ENCODE results near the gene TCF12. TPM values are rescaled to one million over a fixed set of nuclear protein-coding genes. Genes with fewer than 3 reads are reported as not detected.

TCF12 gene
- polyA plus RNA-seq, 1 donor (not counting 4 experiments of a cell fraction or from before 2014, with no cell fraction given) = 48.3 TPM

DNA sequence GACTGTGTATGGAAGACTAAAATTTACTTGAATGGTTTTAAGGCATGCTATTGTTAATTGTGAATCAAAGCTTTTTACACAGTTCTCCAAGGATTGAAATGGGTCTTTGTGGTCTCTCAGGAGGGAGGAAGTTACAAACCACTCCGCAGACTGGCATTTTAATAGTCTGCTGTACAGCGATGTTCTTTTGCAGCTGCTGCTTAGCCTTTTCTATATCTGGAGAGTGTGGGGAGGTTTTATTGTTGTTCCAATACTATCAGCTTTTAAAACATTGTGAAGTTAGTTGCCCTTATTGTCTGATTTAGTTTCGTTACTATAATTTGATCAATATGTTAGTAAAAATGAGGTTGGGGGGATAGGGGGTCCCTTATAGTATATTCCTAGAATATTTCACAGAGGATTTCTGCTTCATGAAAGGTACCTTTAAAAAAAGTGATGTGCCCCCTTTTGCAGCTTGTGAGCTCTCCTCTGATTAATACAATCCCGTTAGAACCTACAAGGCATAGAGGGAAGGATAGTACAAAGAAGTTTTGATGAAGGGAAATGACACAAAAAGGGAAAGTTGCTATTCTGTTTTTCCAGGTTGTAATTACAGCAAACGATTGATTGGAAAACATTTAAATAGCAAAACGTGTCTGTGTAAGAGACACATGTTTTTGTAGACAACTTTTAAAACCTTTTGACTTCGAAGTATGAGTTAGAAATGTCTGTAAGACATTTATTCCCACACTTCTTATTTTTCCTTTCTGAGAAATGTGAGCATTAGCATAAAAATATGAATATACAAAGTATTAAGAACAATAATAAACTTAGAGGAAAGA lies 299.5 kb downstream of the TCF12 start:
- Histone ChIP-seq H3K4me2 (ENCODE audit: control insufficient read depth, extremely low read depth, insufficient read depth, low read depth, low read length) (no peak overlapping the region), H3K27me3 (ENCODE audit: control insufficient read depth, extremely low read depth, insufficient read depth, low read length) (no peaks in the 10 kb centered on the region), H3K36me3 (ENCODE audit: control insufficient read depth in 2 of 2, extremely low read depth in 1 of 2, insufficient read depth in 2 of 2, low read length in 2 of 2) (no peaks in the 10 kb centered on the region), H3K4me1 (ENCODE audit: control insufficient read depth, extremely low read depth, insufficient read depth, low read length) (peaks cover 10% of the 10 kb centered on the region), H4K20me1 (ENCODE audit: control insufficient read depth, extremely low read depth, insufficient read depth, low read length) (no peaks in the 10 kb centered on the region), H3K79me2 (ENCODE audit: control insufficient read depth, insufficient read depth, low read length) (peaks cover 7% of the 10 kb centered on the region), H2AFZ (ENCODE audit: control insufficient read depth, low read length) (no peak overlapping the region), H3K9ac (ENCODE audit: control insufficient read depth, extremely low read depth, insufficient read depth, low read length) (no peak overlapping the region), H3K27ac (ENCODE audit: control insufficient read depth, insufficient read depth, low read length) (no peak overlapping the region), H3K9me1 (ENCODE audit: control insufficient read depth, extremely low read depth, insufficient read depth, low read length) (no peaks in the 10 kb centered on the region), H3K9me3 (ENCODE audit: control insufficient read depth, low read depth, low read length) (no peaks in the 10 kb centered on the region), H3K4me3 (ENCODE audit: control insufficient read depth in 2 of 3, extremely low read depth in 1 of 3, insufficient read depth in 2 of 3, low read depth in 1 of 3, low read length in 3 of 3) (no peak overlapping the region)
- no peak for FAIRE-seq
- dilution Hi-C loops (cut with MboI; ENCODE audit: extremely low pct_ligation_motif_present, low sequenced_read_pairs) = no loop called here
- TF ChIP-seq EZH2 (IDR thresholded peaks at IDR 0.05; ENCODE audit: low read length) = no peak
- TF ChIP-seq, protein P1, sequence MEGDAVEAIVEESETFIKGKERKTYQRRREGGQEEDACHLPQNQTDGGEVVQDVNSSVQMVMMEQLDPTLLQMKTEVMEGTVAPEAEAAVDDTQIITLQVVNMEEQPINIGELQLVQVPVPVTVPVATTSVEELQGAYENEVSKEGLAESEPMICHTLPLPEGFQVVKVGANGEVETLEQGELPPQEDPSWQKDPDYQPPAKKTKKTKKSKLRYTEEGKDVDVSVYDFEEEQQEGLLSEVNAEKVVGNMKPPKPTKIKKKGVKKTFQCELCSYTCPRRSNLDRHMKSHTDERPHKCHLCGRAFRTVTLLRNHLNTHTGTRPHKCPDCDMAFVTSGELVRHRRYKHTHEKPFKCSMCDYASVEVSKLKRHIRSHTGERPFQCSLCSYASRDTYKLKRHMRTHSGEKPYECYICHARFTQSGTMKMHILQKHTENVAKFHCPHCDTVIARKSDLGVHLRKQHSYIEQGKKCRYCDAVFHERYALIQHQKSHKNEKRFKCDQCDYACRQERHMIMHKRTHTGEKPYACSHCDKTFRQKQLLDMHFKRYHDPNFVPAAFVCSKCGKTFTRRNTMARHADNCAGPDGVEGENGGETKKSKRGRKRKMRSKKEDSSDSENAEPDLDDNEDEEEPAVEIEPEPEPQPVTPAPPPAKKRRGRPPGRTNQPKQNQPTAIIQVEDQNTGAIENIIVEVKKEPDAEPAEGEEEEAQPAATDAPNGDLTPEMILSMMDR (optimal IDR thresholded peaks at IDR 0.05 in 1 of 3, IDR thresholded peaks at IDR 0.05 in 1 of 3, conservative IDR thresholded peaks at IDR 0.05 in 1 of 3; ENCODE audit: extremely low read depth in 1 of 3, insufficient read depth in 2 of 3, low read length in 3 of 3) = no peak
- no peak for DNase-seq (ENCODE audit: low read depth, low spot score)

DNA sequence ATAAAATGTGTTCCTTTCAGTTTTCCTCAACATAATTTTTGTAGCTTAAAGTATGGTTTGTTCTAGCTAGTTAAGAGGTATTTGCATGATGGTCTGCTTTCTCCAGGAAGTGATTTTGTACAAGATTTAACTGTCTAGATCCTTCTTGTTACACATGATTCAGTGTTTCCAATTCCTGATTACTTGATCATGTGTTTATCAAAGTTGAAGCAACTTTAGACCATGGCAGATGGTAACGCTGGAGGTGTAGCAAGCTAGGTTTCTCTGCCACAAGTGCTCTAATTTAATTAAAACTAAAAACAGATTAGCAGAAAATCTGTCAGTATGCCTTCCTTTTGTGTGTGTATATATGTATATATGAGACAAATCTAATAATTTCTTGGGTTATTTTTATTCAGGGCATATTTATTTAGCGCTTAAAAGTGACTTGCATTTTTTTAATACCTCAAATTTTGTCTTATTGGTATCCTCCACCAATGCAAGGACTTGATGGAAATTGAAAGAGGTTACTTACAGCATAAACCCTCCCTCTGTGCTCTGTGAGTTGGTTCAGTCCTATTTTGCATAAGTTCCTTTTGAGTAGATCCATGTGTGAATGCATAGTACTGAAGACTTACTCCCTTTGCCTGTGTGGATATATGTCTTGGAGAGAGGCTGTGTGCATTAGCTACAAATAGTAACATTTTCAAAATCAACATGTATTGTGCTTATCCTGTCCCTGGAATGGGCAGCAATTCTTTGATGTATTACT lies 300.6 kb downstream of the TCF12 start:
- H3K9me3 ChIP-seq (ENCODE audit: control insufficient read depth, low read depth, low read length) = no peaks in the 10 kb centered on the region
- H3K27me3 ChIP-seq (ENCODE audit: control insufficient read depth, extremely low read depth, insufficient read depth, low read length) = no peaks in the 10 kb centered on the region
- H3K9me1 ChIP-seq (ENCODE audit: control insufficient read depth, extremely low read depth, insufficient read depth, low read length) = no peaks in the 10 kb centered on the region
- no peaks in the 10 kb centered on the region for H4K20me1 ChIP-seq (ENCODE audit: control insufficient read depth, extremely low read depth, insufficient read depth, low read length)
- H3K27ac ChIP-seq (ENCODE audit: control insufficient read depth, insufficient read depth, low read length) = no peak overlapping the region
- H3K4me2 ChIP-seq (ENCODE audit: control insufficient read depth, extremely low read depth, insufficient read depth, low read depth, low read length) = no peak overlapping the region
- peaks cover 10% of the 10 kb centered on the region for H3K4me1 ChIP-seq (ENCODE audit: control insufficient read depth, extremely low read depth, insufficient read depth, low read length)
- TF ChIP-seq, protein P1 (optimal IDR thresholded peaks at IDR 0.05 in 1 of 3, IDR thresholded peaks at IDR 0.05 in 1 of 3, conservative IDR thresholded peaks at IDR 0.05 in 1 of 3; ENCODE audit: extremely low read depth in 1 of 3, insufficient read depth in 2 of 3, low read length in 3 of 3) = no peak
- no peak for TF ChIP-seq EZH2 (IDR thresholded peaks at IDR 0.05; ENCODE audit: low read length)
- dilution Hi-C loops (cut with MboI; ENCODE audit: extremely low pct_ligation_motif_present, low sequenced_read_pairs) = no loop called here
- H3K9ac ChIP-seq (ENCODE audit: control insufficient read depth, extremely low read depth, insufficient read depth, low read length) = no peak overlapping the region
- no peak overlapping the region for H3K4me3 ChIP-seq (ENCODE audit: control insufficient read depth in 2 of 3, extremely low read depth in 1 of 3, insufficient read depth in 2 of 3, low read depth in 1 of 3, low read length in 3 of 3)
- FAIRE-seq (no peak), DNase-seq (ENCODE audit: low read depth, low spot score) (no peak)
- H2AFZ ChIP-seq (ENCODE audit: control insufficient read depth, low read length) = no peak overlapping the region
- H3K79me2 ChIP-seq (ENCODE audit: control insufficient read depth, insufficient read depth, low read length) = peaks cover 7% of the 10 kb centered on the region
- no peaks in the 10 kb centered on the region for H3K36me3 ChIP-seq (ENCODE audit: control insufficient read depth in 2 of 2, extremely low read depth in 1 of 2, insufficient read depth in 2 of 2, low read length in 2 of 2)

Measured in keratinocyte (primary cell).